Measurements from ENCODE around the gene PALD1. TPM values are rescaled to one million over a fixed set of nuclear protein-coding genes. Genes with fewer than 3 reads are reported as not detected.

Gene PALD1
- total RNA-seq, 1 donor from 2014 or later, result 1.2 TPM

DNA sequence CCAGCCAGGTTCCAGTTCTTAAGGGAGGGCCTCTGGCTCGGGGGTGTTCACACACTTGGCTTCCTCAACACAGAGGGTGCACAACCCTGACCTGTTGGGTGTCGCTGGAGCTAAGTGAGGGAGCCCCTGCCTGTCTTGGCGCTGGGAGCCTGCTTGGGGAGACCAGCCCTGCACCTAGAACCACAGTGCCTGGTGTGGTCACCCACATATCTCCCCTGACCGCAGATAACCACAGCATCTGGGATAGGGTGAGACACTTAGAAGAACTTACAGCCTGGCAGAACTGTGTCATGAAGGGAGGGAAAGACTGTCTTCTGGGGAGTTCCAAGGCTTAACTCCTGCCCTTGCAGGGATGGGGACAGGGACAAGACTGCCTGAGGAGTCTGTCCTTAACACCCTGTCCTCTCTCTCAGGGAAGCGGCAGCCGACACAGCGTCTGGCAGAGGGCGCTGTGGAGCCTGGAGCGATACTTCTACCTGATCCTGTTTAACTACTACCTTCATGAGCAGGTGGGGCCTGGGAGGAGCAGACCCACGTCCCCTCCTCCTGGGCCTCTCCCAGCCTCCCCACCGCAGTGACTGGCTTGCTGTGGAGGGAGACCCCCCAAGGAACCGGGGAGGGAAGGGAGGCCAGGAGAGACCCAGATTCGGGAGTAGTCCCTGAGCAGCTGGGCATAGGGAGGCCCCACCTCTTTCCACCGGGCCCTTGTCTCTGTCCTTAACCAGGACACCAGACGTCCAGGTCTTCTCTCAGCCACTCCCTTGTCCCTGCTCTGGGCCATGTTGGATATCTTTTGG lies 59.0 kb downstream of the PALD1 start:
- H3K27me3 Mint-ChIP-seq, result peaks cover 10% of the 10 kb centered on the region
- H3K27ac Mint-ChIP-seq, result no peak overlapping the region
- TF ChIP-seq, protein P1, sequence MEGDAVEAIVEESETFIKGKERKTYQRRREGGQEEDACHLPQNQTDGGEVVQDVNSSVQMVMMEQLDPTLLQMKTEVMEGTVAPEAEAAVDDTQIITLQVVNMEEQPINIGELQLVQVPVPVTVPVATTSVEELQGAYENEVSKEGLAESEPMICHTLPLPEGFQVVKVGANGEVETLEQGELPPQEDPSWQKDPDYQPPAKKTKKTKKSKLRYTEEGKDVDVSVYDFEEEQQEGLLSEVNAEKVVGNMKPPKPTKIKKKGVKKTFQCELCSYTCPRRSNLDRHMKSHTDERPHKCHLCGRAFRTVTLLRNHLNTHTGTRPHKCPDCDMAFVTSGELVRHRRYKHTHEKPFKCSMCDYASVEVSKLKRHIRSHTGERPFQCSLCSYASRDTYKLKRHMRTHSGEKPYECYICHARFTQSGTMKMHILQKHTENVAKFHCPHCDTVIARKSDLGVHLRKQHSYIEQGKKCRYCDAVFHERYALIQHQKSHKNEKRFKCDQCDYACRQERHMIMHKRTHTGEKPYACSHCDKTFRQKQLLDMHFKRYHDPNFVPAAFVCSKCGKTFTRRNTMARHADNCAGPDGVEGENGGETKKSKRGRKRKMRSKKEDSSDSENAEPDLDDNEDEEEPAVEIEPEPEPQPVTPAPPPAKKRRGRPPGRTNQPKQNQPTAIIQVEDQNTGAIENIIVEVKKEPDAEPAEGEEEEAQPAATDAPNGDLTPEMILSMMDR (IDR thresholded peaks at IDR 0.05; ENCODE audit: unreplicated experiment), result peak; percentile 64
- peaks cover 2% of the 10 kb centered on the region for H3K4me1 Mint-ChIP-seq (ENCODE audit: low read depth)
- H3K36me3 Mint-ChIP-seq (ENCODE audit: insufficient read depth), result no peaks in the 10 kb centered on the region
- DNase-seq (ENCODE audit: low spot score, unreplicated experiment), result peak; percentile 29
- no peaks in the 10 kb centered on the region for H3K9me3 Mint-ChIP-seq (ENCODE audit: low read depth)
- no peak overlapping the region for H3K4me3 Mint-ChIP-seq (ENCODE audit: low read depth)

DNA sequence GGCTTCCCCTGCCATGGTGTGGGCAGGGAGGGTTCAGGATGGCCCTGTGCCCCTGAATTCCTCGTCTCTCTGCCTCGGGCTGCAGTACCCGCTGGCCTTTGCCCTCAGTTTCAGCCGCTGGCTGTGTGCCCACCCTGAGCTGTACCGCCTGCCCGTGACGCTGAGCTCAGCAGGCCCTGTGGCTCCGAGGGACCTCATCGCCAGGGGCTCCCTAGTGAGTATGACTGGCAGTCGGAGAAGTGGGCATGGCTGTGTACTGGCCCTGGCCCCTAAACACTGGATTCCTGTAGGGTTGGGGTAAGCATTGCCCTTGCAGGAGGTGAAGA lies 59.6 kb downstream of the PALD1 start:
- Mint-ChIP-seq H3K27ac (no peak overlapping the region), H3K27me3 (peaks cover 8% of the 10 kb centered on the region), H3K4me1 (ENCODE audit: low read depth) (peaks cover 2% of the 10 kb centered on the region), H3K4me3 (ENCODE audit: low read depth) (no peak overlapping the region), H3K36me3 (ENCODE audit: insufficient read depth) (no peaks in the 10 kb centered on the region), H3K9me3 (ENCODE audit: low read depth) (no peaks in the 10 kb centered on the region)
- TF ChIP-seq, protein P1 (IDR thresholded peaks at IDR 0.05; ENCODE audit: unreplicated experiment), result no peak
- no peak for DNase-seq (ENCODE audit: low spot score, unreplicated experiment)

GRCh38 chr10:70538731-70539338 lies 60.3 kb downstream of the PALD1 start:
- DNase-seq (ENCODE audit: low spot score, unreplicated experiment), result no peak
- no peaks in the 10 kb centered on the region for H3K9me3 Mint-ChIP-seq (ENCODE audit: low read depth)
- TF ChIP-seq, protein P1 (IDR thresholded peaks at IDR 0.05; ENCODE audit: unreplicated experiment), result no peak
- H3K36me3 Mint-ChIP-seq (ENCODE audit: insufficient read depth), result no peaks in the 10 kb centered on the region
- no peak overlapping the region for H3K27ac Mint-ChIP-seq
- H3K27me3 Mint-ChIP-seq, result peaks cover 7% of the 10 kb centered on the region
- peaks cover 2% of the 10 kb centered on the region for H3K4me1 Mint-ChIP-seq (ENCODE audit: low read depth)
- H3K4me3 Mint-ChIP-seq (ENCODE audit: low read depth), result no peak overlapping the region

DNA sequence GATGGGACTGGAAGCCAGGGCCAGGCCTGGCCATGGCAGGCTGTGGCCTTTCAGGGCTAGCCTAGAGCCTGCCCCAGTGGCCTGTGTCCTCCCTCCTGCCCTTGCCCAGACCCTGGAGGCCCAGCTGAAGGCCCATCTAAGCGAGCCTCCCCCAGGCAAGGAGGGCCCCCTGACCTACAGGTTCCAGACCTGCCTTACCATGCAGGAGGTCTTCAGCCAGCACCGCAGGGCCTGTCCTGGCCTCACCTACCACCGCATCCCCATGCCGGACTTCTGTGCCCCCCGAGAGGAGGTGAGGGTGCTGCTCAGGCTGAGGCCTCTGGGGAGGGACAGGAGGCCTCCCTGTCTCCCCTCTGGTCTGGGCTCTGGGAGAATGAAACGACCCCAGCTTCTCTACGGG lies 60.9 kb downstream of the PALD1 start:
- no peaks in the 10 kb centered on the region for H3K36me3 Mint-ChIP-seq (ENCODE audit: insufficient read depth)
- no peak overlapping the region for H3K4me3 Mint-ChIP-seq (ENCODE audit: low read depth)
- H3K4me1 Mint-ChIP-seq (ENCODE audit: low read depth), result peaks cover 2% of the 10 kb centered on the region
- H3K27me3 Mint-ChIP-seq, result peaks cover 7% of the 10 kb centered on the region
- no peak for DNase-seq (ENCODE audit: low spot score, unreplicated experiment)
- H3K27ac Mint-ChIP-seq, result no peak overlapping the region
- TF ChIP-seq, protein P1 (IDR thresholded peaks at IDR 0.05; ENCODE audit: unreplicated experiment), result no peak
- no peaks in the 10 kb centered on the region for H3K9me3 Mint-ChIP-seq (ENCODE audit: low read depth)

GRCh38 chr10:70540089-70540788 lies 61.7 kb downstream of the PALD1 start:
- TF ChIP-seq, protein P1 (IDR thresholded peaks at IDR 0.05; ENCODE audit: unreplicated experiment), result peak; percentile 54
- Mint-ChIP-seq H3K4me3 (ENCODE audit: low read depth) (no peak overlapping the region), H3K36me3 (ENCODE audit: insufficient read depth) (no peaks in the 10 kb centered on the region), H3K27me3 (peaks cover 7% of the 10 kb centered on the region), H3K27ac (no peak overlapping the region), H3K9me3 (ENCODE audit: low read depth) (no peaks in the 10 kb centered on the region), H3K4me1 (ENCODE audit: low read depth) (peaks cover 2% of the 10 kb centered on the region)
- no peak for DNase-seq (ENCODE audit: low spot score, unreplicated experiment)
